ENCODE measurements around the gene CTPS1. TPM values are rescaled to one million over a fixed set of nuclear protein-coding genes. Genes with fewer than 3 reads are reported as not detected.

The CTPS1 gene
- total and polyA plus RNA-seq, 2 experiments from 2014 or later = 31.8 to 93.9 TPM

DNA sequence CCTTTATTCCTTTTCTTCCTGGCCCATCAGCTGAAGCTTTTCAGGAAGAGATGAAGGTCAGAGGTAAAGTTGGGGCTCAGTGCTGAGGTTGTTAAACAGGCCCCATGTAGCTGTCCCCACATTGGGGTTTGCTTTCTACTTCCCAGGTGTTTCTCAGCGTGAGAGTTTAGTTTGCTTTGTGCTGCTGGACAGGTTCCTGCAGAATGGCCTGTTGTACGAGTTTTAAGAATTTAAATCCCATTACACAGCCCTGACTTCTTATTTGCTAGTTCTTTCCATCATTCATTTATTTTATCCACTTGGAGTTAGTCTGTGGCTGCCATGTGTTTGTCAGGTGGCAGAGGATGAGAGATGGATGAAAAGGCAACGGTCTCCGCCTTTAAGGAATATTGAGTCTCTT lies 19.2 kb downstream of the CTPS1 start:
- Histone ChIP-seq H3K27ac (ENCODE audit: low read depth) (no peak overlapping the region), H3K4me1 (ENCODE audit: insufficient read depth) (no peaks in the 10 kb centered on the region), H3K9me2 (ENCODE audit: insufficient read depth) (no peaks in the 10 kb centered on the region), H3F3A (replicated peaks; ENCODE audit: low read depth) (no peaks in the 10 kb centered on the region), H3K4me3 (no peak overlapping the region), H3K79me2 (replicated peaks; ENCODE audit: insufficient read depth) (peaks cover 40% of the 10 kb centered on the region), H3K36me3 (ENCODE audit: insufficient read depth) (peaks cover 84% of the 10 kb centered on the region), H3K27me3 (ENCODE audit: insufficient read depth) (no peaks in the 10 kb centered on the region), H4K20me1 (replicated peaks; ENCODE audit: insufficient read depth) (peaks cover 34% of the 10 kb centered on the region), H2AFZ (no peak overlapping the region), H3K4me2 (no peak overlapping the region)
- ATAC-seq (no peak), DNase-seq (ENCODE audit: low spot score) (no peak)
- no peaks in the 10 kb centered on the region for H3K4me1 Mint-ChIP-seq
- H3K4me3 Mint-ChIP-seq = no peak overlapping the region
- H3K36me3 Mint-ChIP-seq (ENCODE audit: low read depth) = peaks cover 95% of the 10 kb centered on the region
- H3K27me3 Mint-ChIP-seq (ENCODE audit: insufficient read depth, low read depth, poor library complexity) = no peaks in the 10 kb centered on the region
- TF ChIP-seq ZNF114 (CRISPR knock-in tag; IDR thresholded peaks at IDR 0.05) = no peak
- no peak for TF ChIP-seq POLR2AphosphoS5 (IDR thresholded peaks at IDR 0.05; ENCODE audit: low read depth)
- TF ChIP-seq ZNF331 (CRISPR knock-in tag; IDR thresholded peaks at IDR 0.05; ENCODE audit: low read depth) = no peak
- no peak for TF ChIP-seq CTCF (conservative IDR thresholded peaks at IDR 0.05; ENCODE audit: low read depth in 2 of 2)
- TF ChIP-seq REST (IDR thresholded peaks at IDR 0.05; ENCODE audit: unreplicated experiment) = no peak
- H3K9me3 Mint-ChIP-seq = no peaks in the 10 kb centered on the region; the same call in 2 of the 3 replicates
- H3K27ac Mint-ChIP-seq = no peak overlapping the region

GRCh38 chr1:41003127-41003639 lies 23.7 kb downstream of the CTPS1 start:
- Mint-ChIP-seq H3K27me3 (ENCODE audit: insufficient read depth, low read depth, poor library complexity) (no peaks in the 10 kb centered on the region), H3K4me3 (no peak overlapping the region), H3K36me3 (ENCODE audit: low read depth) (peaks cover 97% of the 10 kb centered on the region), H3K9me3 (no peaks in the 10 kb centered on the region), H3K4me1 (no peaks in the 10 kb centered on the region), H3K27ac (no peak overlapping the region)
- Histone ChIP-seq H3K9me2 (ENCODE audit: insufficient read depth) (no peaks in the 10 kb centered on the region), H3K4me1 (ENCODE audit: insufficient read depth) (no peaks in the 10 kb centered on the region), H3K4me2 (no peak overlapping the region), H3K4me3 (no peak overlapping the region), H3K36me3 (ENCODE audit: insufficient read depth) (peaks cover 71% of the 10 kb centered on the region), H3K79me2 (replicated peaks; ENCODE audit: insufficient read depth) (peaks cover 12% of the 10 kb centered on the region; the same call in 1 of the 2 replicates), H3K27me3 (ENCODE audit: insufficient read depth) (no peaks in the 10 kb centered on the region), H4K20me1 (replicated peaks; ENCODE audit: insufficient read depth) (peaks cover 35% of the 10 kb centered on the region), H3F3A (replicated peaks; ENCODE audit: low read depth) (no peaks in the 10 kb centered on the region), H2AFZ (no peak overlapping the region), H3K27ac (ENCODE audit: low read depth) (no peak overlapping the region)
- DNase-seq (ENCODE audit: low spot score) (no peak), ATAC-seq (no peak)
- TF ChIP-seq CREB1 (CRISPR knock-in tag; IDR thresholded peaks at IDR 0.05; ENCODE audit: low read depth) (no peak), EZH2phosphoT487 (IDR thresholded peaks at IDR 0.05; ENCODE audit: unreplicated experiment) (no peak), JUNB (IDR thresholded peaks at IDR 0.05; ENCODE audit: unreplicated experiment) (no peak), ZNF462 (CRISPR knock-in tag; IDR thresholded peaks at IDR 0.05) (no peak)
- TF ChIP-seq, protein P1, sequence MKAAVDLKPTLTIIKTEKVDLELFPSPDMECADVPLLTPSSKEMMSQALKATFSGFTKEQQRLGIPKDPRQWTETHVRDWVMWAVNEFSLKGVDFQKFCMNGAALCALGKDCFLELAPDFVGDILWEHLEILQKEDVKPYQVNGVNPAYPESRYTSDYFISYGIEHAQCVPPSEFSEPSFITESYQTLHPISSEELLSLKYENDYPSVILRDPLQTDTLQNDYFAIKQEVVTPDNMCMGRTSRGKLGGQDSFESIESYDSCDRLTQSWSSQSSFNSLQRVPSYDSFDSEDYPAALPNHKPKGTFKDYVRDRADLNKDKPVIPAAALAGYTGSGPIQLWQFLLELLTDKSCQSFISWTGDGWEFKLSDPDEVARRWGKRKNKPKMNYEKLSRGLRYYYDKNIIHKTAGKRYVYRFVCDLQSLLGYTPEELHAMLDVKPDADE (IDR thresholded peaks at IDR 0.05) = no peak
